Measurements from ENCODE around the gene TYK2. TPM values are rescaled to one million over a fixed set of nuclear protein-coding genes. Genes with fewer than 3 reads are reported as not detected.

Gene TYK2
- total RNA-seq: 56.0 TPM
- long read RNA-seq, full-length matches to known transcripts: 16 of 60 reads
- long read RNA-seq, partial matches to known transcripts: 26 of 60 reads
- long read RNA-seq, other reads (novel, unspliced or antisense): 18 of 60 reads

DNA sequence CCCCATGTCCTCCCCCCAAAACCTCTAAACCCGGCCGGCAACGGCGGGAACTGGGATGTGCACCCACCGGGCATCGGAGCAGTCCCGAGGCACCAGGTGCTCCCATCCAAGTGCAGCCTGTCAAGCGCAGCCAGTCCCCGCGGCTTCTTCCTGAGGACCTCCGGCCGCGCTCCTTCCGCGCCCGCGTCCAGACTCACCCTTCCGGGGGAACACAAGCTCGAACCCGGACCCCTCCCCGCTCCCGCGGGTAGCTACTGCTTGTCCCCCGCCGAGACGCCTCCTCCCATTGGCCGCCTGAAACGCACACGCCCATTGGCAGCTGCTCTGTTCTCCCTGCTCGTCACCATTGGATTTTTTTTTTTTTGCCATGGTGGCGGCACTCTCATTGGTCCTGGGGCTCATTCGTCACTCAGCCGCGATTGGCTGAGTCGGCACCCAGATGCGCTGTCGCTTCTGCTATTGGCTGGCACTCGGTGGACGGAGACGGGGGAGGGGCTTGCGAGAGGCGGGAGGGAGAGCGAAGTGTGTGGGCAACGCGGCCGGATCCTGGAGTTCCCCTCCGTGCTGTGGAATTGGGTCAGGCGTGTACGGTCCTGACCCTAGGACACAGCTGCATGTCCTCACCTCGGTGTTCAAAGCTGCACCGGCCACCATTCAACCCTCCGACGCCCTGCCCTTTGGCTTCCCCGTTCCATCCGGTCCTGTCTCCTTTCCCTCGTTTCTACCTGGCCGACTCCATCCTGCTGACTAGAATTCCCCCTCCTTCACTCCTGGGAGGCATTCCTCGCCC, at the start of gene TYK2:
Gene TYK2 (minus strand): TSS at position 260 of the 790 bp plus-strand sequence. CDS start 2,166 bp downstream, outside the sequence.
- ATAC-seq (peak; percentile 99), DNase-seq (peak; percentile 98)
- intact Hi-C loops (cut with micrococcal nuclease): no loop called here

DNA sequence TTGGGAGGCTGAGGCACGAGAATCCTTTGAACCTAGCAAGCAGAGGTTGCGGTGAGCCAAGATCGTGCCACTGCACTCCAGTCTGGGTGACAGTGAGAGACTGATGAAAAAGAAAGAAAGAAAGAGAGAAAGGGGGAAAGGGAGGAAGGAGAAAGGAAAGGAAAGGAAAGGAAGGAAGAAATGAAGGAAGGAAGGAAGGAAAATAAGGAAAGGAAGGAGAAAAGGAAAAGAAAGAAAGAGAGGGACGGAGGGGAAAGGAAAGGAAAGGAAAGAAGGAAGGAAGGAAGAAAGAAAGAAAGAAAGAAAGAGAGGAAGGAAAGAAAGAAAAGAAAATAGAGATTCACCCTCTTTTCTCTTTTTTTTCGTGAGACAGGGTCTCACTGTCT, 48.6 kb upstream of the TYK2 start:
- DNase-seq (no peak), ATAC-seq (no peak)
- intact Hi-C loops (cut with micrococcal nuclease): no loop called here

GRCh38 chr19:10427169-10427568, 46.8 kb upstream of the TYK2 start:
- no peak for ATAC-seq
- DNase-seq: no peak

GRCh38 chr19:10424011-10424637, 43.8 kb upstream of the TYK2 start:
- DNase-seq: peak; percentile 91
- ATAC-seq: peak; percentile 93
- intact Hi-C loops (cut with micrococcal nuclease): no loop called here

More at GRCh38 chr19:10427169-10427568, 46.8 kb upstream of the TYK2 start:
- intact Hi-C loops (cut with micrococcal nuclease): no loop called here

DNA sequence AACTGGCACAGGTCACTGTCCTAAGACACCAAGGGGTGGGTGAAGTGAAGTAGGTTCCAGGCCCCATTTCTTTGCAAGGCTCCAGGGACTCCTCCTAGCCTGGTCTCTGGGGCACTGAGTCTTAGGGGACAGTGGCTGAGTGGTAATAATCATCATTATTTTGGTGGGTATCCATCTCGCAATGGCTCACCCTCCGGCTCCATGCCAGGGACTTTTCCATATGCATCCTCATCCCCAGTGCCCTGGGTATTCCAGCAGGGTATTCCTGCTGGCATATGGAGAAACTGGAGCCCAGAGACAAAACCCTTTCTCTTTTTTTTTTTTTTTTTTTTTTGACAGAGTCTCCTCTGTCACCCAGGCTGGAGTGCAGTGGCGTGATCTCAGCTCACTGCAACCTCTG, 42.5 kb upstream of the TYK2 start:
- DNase-seq (no peak), ATAC-seq (no peak)
- intact Hi-C loops (cut with micrococcal nuclease): no loop called here

GRCh38 chr19:10422046-10422461, 41.7 kb upstream of the TYK2 start:
- intact Hi-C loops (cut with micrococcal nuclease): no loop called here
- ATAC-seq (no peak), DNase-seq (no peak)

- no peak for ATAC-seq
- no peak for DNase-seq
- intact Hi-C loops (cut with micrococcal nuclease): no loop called here
These were observed 41.1 kb upstream of the TYK2 start for GRCh38 chr19:10421240-10422045.

DNA sequence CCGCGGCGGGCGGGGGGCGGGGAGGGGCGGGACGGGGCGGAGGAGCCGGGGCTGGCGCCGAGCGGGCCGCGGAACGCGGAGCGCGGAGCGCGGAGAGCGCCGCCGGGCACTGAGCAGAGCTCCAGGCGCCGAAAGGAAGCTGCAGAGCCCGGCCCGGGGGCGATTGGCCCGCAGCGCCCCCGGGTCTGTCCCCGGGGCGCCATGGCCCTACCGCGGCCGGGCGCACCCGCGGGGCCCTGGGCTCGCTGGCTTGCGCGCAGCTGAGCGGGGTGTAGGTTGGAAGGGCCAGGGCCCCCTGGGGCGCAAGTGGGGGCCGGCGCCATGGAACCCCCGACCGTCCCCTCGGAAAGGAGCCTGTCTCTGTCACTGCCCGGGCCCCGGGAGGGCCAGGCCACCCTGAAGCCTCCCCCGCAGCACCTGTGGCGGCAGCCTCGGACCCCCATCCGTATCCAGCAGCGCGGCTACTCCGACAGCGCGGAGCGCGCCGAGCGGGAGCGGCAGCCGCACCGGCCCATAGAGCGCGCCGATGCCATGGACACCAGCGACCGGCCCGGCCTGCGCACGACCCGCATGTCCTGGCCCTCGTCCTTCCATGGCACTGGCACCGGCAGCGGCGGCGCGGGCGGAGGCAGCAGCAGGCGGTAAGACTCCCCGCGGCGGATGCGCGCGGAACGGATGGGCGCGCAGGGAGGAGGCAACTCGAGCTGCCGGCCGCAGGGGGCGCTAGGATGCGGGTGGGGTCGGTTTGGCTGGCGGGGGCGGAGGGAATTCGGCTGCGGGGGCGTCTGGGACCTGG, 40.3 kb upstream of the TYK2 start, which contains the start of gene PDE4A:
Gene PDE4A (plus strand): TSS at position 95 of the 796 bp plus-strand sequence. CDS start 227 bp downstream, at position 322.
- intact Hi-C loops (cut with micrococcal nuclease): no loop called here
- DNase-seq (peak; percentile 34), ATAC-seq (no peak)

DNA sequence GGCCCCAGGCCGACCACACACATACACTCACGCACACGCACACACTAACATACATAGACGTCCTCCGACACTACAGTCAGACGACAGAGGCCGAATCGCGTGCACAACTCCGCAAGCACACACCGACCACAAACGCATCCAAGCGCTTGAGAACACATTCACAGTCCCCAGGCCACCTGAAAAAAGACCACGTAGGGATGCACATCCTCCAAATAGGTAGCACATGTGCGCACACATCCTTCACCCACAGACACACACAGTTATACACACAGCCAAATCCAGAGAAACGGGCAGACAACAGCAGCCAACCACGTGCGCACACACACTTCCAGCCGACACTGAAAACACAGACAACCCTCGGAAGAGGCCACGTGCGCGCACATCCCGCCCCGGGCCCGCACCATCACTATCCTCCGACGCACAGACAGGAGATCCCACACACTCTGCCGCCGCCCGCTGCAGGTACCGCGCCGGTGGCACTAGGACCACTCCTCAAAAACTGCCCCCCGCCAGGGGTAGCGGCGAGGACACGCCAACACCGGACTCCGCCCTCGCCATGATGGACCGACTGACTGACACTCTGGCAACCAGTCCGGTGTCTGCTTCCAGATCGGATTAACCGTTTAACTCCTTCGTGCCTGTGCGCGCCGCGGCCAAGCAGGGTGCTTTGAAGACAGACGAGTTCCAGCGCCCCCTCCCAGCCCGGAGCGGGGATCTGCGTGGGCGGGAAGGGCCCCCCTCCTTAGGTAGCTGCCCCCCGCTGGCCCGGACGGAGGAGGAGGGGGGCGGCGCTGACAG, 39.5 kb upstream of the TYK2 start:
- ATAC-seq: no peak

DNA sequence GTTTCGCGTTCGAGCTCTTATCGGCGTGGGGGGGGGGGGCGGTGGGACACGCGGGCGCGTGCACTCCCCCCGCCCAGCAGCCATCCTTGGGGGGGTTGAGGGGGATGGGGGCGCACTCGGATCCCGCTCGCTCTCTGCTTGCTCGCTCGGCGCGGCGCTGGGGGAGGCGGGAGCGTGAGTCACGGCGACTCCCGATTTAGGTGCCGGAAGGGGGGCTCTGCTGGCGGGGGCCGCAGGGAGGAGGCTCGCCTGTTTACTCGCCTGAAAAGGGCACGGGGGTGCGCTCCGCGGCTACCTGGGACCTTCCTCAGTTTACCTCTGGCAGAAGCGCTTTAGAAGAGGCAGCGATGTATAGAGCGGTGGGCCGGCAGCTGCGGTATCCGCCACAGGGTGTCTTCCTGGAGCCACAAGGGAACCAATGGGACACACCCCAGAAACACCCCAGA, 38.9 kb upstream of the TYK2 start:
- DNase-seq (no peak), ATAC-seq (no peak)
- intact Hi-C loops (cut with micrococcal nuclease): no loop called here

More for the DNA sequence above, 39.5 kb upstream of the TYK2 start:
- no peak for DNase-seq
- intact Hi-C loops (cut with micrococcal nuclease): no loop called here

DNA sequence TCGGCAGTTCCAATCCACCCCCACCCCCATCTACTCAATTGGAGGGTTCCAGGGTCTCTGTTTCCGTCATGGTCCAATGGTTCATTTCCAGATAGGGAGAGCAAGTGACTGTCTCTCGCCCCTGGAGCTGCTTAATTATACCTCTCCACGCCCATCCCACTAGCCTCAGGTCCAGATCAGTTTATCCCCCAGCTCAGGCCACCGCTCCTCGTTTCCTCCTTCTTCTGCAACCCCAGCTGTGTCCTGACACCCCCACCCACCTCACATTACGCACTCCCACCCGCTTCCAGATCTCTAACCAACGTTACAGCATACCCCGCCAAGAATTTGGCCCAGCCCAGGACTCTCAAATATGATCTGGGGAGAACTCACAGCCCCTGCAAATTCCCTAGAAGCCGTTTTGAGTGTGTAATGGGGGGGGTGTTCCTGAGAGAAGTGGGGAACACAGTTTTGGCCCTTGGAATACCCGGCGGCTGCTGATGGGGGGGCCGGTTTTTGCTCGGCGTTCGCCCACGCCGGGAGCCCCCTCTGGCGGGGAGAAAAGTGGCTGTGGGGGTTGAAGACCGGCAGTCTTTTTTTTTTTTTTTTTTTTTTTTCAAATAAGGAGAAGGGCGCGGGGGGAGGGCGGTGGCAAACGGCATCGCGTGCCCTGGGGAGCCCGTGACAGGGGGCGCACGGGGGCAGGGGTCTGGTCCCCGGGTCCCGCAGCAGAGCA, 38.3 kb upstream of the TYK2 start:
- intact Hi-C loops (cut with micrococcal nuclease): no loop called here
- DNase-seq (no peak), ATAC-seq (no peak)

- no peak for DNase-seq
- intact Hi-C loops (cut with micrococcal nuclease): no loop called here
- no peak for ATAC-seq
These were observed 37.8 kb upstream of the TYK2 start for GRCh38 chr19:10418235-10418484.

GRCh38 chr19:10417541-10418234, 37.3 kb upstream of the TYK2 start:
- no peak for ATAC-seq
- intact Hi-C loops (cut with micrococcal nuclease): no loop called here
- no peak for DNase-seq

GRCh38 chr19:10416380-10417257, 36.2 kb upstream of the TYK2 start:
- DNase-seq: peak; percentile 87
- peak; percentile 85 for ATAC-seq
- intact Hi-C loops (cut with micrococcal nuclease): no loop called here

DNA sequence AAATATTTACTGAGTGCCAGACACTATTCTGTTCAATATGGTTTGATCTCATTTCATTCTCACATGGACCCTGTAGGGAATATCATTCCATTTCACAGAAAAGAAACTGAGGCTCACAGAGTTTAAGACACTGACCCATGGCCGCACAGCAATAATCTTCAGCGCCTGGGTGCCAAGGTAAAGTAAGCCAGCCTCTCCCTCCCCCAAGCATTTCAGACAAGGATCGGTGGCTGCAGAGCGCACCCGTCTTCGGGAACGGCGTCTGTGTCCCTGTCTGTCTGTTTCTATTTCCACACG, 35.7 kb upstream of the TYK2 start:
- ATAC-seq (no peak), DNase-seq (no peak)
- intact Hi-C loops (cut with micrococcal nuclease): no loop called here

DNA sequence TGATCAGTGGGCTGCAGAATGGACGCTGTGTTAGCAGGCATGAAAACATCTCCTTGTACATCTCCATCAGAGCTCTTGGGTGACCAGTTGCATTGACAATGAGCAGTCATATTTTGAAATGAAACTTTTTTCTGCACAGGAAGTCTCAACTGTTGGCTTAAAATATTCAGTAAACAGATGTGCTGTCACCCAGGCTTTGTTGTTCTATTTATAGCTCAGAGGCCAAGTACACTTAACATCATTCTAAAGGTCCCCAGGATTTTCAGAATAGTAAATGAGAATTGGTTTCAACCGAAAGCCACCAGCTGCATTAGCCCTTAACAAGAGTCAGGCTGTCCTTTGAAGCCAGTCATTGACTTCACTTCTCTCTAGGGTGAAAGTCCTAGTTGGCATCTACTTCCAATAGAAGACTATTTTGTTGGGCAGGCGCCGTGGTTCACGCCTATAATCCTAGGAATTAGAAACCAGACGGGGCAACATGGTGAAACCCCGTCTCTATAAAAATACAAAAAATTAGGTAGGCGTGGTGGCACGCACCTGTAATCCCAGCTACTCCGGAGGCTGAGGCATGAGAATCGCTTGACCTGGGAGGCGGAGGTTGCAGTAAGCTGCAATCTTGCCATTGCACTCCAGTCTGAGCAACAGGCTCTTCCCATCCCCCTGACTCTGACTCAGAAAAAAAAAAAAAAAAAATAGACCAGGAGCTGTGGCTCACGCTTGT, 32.0 kb upstream of the TYK2 start:
- DNase-seq: no peak
- intact Hi-C loops (cut with micrococcal nuclease): no loop called here
- ATAC-seq: no peak
